Uterus (tissue), 2 donors: ENCODE measurements around the gene RIMS4.

Experiments used
- CTCF ChIP-seq, 4 experiments: fragments of 200-600 bp in 2 of 4; fragments of 450-650 bp in 2 of 4; sonication (generic) in 2 of 4; IDR thresholded peaks; one replicate each; pipeline ENCODE4 v1.5.1; 2016 to 2019; ENCODE audit warnings: antibody characterized with exemption in 4 of 4, mild to moderate bottlenecking in 2 of 4, moderate library complexity in 1 of 4
- POLR2A ChIP-seq, 2 donors: fragments of 450-650 bp; IDR thresholded peaks; one replicate each; pipeline ENCODE4 v1.6.1; 2016; ENCODE audit warnings: antibody characterized with exemption in 2 of 2, mild to moderate bottlenecking in 1 of 2, moderate library complexity in 1 of 2

DNA sequence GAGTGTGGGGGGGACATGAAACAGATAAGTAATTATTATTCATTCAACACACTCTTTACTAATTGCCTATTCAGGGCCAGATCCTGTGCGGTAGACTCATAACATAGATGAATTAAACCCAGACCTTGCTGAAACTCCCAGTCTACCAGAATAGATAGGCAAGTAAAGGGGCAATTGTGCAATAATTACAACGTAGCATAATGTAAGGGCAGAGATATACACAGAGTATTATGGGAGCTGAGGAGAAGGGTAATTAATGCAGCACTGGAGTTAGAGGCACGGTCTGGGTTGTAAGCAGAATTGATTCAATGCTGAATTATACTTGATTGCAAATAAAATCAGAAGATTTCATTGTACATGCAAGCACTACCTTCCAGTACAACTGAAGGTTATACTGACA lies 29.2 kb downstream of the RIMS4 start:
- no peak for TF ChIP-seq CTCF (IDR thresholded peaks at IDR 0.05)
- TF ChIP-seq POLR2A (IDR thresholded peaks at IDR 0.05), result no peak
